HG03439 (cell line): ENCODE data around the gene C2CD4C.
"Not testable (repeated sequence)": the region's sequence is repeated elsewhere in the genome, so short reads cannot be mapped to it uniquely, and the experiment has no call there.

Experiments
- ATAC-seq: cut with Tn5 transposase; IDR thresholded peaks from one replicate; pipeline ENCODE4 v1.9.1; 2021; ENCODE audit warnings: mild to moderate bottlenecking, moderate library complexity; ENCODE audit not compliant: unreplicated experiment

C2CD4C gene

DNA sequence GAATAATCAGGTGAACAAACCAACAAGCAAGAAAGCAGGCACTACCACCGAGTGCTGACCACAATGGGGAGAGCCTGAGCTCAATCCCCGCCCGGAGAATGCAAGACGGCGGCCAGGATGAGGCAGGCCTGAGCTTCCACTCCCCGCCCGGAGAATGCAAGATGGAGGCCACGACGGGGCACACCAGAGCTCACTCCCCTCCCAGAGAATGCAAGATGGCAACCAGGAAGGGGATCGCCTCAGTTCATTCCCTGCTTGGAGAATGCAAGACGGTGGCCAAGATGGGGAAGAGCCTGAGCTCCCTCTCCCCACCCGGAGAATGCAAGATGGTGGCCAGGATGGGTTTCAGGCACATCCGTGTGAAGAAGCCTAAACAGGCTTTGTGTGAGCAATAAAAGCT, 39.7 kb downstream of the C2CD4C start:
- no peak for ATAC-seq

DNA sequence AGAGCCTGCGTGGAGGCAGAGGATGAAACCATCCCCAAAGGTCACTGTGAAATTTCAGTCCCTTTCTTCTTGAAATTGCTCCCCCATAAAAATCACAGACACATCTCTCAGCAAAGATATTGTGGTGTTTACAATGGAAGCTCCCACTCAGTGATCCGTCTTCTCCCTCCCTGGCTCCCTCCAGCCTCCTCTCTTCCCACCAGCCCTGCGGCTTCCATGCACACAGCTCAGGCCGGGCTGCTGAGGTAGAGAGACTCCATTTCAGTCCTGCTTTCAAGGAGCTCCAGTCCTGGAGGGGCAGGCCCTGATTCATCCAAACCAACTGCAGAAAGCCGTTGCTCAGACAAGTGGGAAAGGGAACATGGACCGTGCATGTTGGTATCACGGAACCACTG, 40.3 kb downstream of the C2CD4C start:
- ATAC-seq = no peak

DNA sequence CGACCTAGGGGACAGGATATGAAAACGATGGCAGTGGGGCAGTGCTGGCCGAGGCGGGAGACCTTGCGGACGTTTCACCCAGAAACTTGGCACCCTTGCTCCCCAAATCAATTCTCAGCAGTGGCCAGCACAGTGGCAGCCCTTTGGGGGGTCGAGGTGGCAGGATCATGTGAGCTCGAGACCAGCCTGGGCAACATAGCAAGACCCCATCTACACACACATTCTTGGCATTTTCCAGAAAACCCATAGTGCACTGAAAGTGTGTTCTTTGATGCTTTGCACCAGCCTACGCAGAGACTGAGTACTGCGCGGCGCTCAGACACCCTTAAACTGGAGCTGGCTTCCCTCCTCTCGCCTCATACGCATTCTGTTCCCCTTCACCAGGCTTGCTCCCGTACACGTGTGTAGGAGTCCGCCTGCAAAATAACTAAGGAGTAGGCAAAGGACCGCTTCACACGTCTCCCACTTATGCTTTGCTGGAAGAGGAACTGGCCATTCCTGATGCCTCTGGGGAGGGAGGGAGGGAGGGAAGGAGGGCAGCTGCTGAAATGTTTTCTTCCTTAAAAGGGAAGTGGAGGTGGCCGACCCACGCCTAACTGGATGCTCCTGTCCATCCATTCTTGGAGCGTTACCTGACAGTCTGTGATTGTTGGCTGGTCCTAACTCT, 40.9 kb downstream of the C2CD4C start:
- ATAC-seq = no peak

DNA sequence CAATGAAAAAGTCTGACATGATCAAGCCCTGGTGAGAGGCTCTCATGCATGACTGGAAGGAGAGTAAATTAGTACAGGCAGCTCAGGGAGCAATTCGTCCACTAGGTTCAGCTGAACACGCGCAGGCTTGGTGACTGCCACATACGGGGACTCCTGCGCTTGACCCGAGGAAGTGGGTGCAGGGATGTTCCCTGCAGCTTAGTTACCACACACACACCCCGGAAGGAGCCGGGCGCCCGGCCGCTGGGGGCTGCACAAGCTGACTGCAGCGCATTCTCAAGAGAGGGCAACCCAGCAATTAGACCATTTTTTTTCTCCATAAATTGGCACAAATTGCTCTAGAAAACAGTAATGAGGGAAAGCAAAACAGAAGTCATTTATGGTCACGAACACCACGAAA, 41.4 kb downstream of the C2CD4C start:
- no peak for ATAC-seq

DNA sequence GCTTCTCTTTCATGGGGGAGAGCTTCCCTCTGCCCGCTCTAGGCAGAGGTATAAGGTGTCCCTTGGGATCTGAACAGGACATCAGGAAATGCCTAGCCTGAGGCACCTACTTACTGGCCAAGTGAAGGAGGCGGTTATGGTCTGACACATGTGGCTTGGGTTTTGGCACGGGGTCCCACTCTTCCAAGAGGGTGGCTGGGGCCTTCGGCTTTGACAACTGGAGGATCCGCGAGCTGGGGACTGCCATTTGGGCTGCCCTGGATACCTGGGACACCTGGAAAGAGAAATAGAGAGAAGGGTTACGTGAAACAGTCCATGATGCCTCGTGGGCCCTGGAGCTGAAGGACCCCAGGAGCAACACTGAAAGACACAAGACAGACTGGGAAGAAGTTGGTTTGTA, 42.0 kb downstream of the C2CD4C start:
- ATAC-seq = no peak

DNA sequence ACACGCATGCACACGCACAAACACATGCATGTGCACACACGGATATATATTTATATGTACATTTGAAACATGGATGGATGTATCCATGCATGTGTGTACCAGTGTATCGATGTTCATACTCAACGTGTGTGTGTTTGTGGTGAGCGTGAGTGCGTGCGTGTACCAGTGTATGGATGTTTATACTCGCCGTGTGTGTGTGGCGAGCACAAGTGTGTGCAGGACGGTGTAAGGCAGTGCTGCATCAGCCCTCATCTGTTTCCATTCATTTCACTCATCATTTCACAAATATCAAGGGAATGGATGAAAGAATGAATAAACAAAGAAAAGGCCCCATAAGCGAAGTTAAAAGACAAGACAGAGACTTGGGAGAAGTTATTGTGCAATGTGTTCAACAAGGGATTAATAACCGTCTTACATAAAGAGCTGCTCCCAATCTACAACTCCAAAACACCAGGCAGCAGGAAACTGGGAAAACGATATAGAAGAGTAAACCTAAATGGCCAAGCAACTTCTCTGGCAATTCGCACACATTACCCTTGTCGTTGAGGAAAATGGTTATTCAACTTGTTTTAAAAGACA, 42.7 kb downstream of the C2CD4C start:
- no peak for ATAC-seq

DNA sequence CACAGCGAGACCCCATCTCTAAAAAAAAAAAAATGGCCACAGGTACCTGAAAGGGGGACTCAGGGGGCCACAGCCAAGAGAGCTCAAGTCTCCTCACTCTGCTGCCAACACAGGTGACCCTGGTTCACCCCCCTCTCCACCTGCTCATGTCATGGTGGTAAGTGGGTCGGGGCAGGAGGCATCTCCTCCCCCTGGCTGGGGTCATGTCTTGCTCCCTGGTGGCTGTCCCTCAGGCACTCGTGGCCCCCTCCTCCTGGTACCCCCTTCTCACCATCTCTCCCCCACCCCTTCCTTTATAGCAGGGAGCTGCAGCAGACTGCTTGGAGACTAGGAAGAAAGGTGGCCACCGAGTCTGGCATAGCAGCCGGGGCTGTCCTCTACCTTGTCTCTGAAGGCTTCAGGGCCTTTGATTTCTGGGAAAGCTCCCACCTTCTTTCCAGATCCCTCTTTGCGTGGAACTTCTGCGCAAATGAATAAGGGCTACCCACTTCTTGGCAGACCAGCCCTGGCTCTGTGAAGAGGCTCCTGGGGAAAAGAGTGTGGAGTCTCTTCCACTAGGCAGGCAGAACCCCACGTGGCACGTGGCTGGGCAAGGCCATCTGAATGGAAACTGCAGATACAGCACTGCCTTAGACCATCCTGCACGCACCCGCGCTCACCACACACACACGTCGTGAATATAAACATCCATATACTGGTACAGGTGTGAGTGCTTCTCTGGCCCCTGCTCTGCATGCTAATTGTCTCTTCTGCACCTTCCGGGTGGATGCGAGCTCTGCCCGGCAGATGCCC, 44.3 kb downstream of the C2CD4C start:
- ATAC-seq = no peak

DNA sequence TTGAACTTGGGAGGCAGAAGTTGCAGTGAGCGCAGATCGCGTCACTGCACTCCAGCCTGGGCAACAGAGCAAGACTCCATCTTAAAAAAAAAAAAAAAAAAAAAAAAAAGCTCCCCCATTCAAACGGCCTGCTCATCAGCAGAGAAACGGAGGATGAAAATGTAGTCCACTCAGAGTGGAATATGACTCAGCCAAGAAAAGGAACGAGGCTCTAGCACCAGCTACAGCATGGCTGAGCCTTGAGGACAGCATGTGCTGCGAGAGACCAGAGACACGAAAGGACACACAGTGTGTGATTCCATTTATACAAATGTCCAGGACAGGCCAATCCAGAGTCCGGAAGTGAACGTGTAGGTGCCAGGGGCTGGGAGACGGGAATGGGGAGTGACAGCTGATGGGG, 46.3 kb downstream of the C2CD4C start:
- ATAC-seq = no peak

DNA sequence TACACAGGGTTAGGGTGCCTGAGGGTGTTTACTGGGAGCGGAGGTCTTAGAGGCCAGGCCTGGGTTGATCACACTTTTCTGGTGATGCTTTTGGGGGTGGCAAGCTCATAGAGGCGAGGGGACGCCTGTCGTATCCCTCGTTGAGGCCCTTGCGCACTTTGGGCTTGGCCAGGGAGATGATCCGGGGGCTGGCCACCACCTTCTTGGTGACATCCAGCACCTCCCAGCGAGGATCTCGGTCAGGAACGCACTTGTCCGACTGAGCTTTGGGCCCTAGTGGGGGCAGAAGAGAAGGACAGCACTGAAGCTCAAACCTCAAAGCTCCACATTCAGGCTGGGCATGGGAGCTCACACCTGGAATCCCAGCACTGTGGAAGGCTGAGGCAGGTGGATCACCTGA, 46.8 kb downstream of the C2CD4C start:
- ATAC-seq = no peak

DNA sequence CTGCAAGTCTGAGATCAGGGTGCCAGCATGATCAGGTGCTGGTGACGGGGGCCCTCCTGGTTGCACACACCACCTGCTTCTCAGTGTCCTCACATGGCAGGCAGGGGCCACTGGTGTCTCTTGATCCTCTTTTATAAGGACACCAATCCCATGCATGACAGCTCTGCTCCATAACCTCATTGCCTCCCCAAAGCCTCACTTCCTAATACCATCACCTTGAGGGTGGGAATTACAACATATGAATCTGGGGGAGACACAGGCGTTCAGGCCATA, 49.4 kb downstream of the C2CD4C start:
- no peak for ATAC-seq

DNA sequence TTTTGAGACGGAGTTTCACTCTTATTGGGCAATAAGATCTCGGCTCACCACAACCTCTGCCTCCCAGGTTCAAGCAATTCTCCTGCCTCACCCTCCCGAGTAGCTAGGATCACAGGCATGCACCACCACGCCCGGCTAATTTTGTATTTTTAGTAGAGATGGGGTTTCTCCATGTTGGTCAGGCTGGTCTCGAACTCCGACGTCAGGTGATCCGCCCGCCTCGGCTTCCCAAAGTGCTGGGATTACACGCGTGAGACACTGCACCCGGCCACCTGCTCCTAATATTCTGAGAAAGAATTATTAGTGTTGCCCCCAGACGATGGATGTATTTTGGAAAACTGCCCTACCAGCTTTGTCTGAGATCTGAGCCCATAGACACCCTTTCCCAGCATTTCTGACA, 53.4 kb downstream of the C2CD4C start:
- not testable (repeated sequence) for ATAC-seq
